Hair follicle dermal papilla cell (primary cell): ENCODE data around the gene ARHGAP40. TPM values are rescaled to one million over a fixed set of nuclear protein-coding genes. Genes with fewer than 3 reads are reported as not detected.

ENCODE experiments used
- total RNA-seq: library from RNA; depleted of rRNA; stranded (reverse); fragments of >200 nt; gene quantifications from 2 replicates; pipeline ENCODE4 v1.2.3, GENCODE V29; 2012

Gene ARHGAP40
- total RNA-seq: not detected in 2 replicates

DNA sequence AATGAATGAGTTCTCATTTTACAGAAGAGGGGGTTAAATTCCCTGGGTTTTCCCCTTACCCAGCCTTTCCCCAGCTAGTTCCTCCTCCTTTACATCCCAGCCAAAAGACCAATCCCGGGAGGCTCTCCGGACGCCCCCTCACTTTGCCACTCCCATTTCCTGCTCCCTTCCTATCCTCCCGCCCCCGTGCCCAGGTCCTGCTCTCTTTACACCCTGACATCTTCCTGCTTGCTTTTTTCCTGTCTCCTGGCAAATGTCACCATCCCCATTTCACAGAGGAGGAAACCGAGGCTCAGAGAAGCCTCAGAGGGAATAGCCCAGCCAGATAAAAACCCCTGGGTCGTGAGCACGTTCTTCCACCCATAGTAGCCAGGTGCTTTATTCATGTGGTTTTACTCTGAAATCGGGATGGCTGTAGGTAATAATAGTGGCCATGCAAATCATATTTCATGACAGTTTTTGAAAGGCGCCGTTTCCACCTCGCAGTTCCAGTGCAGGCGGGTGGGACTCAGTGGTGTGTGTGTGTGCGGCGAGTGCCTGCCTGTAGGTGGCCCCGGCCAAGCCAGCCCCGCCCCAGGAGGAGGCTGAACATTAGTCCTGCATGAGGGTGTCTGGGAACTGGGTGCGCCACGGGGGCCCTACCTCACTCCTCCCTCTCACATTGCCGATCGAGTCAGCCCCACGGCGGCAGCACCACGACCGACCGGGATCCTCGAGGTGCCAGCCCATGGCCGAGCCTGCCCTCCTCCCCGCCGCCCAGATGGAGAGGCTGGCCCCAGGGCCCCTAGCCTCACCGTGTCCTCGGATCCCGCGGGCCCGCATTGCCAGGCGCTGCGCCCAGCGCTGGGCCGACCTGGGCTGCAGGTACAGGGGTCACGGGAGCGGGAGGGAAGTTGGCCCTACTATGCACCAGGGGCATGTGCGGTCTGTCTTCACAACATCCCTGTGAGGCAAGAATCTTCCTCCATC is at the start of gene ARHGAP40:
Gene ARHGAP40 (plus strand): TSS at position 594 of the 969 bp plus-strand sequence.

GRCh38 chr20:38581013-38581412 is 20.6 kb upstream of the ARHGAP40 start, which contains the start of gene ADIG:
Gene ADIG (plus strand): TSS chr20:38581197. CDS start chr20:38581251, 54 bp downstream.

Other genes starting within 250 kb of the ARHGAP40 start
- 9.1 and 13.4 TPM in 2 replicates for gene SNHG17, start 166.5 kb upstream of the ARHGAP40 start, total RNA-seq
- 38.1 and 46.6 TPM in 2 replicates for gene RALGAPB, start 129.0 kb upstream of the ARHGAP40 start, total RNA-seq
- not detected in 2 replicates for gene ADIG, start 20.6 kb upstream of the ARHGAP40 start, total RNA-seq
- not detected in 2 replicates for gene SLC32A1, start 122.7 kb downstream of the ARHGAP40 start, total RNA-seq
- 5.7 and 7.1 TPM in 2 replicates for gene ACTR5, start 146.7 kb downstream of the ARHGAP40 start, total RNA-seq
- not detected in 2 replicates for gene PPP1R16B, start 203.9 kb downstream of the ARHGAP40 start, total RNA-seq